HG02840 (cell line): ENCODE measurements around the gene HOXC9.

Source experiments
- ATAC-seq: cut with Tn5 transposase; IDR thresholded peaks from one replicate; pipeline ENCODE4 v1.9.1; 2021; ENCODE audit warnings: mild to moderate bottlenecking, moderate library complexity, moderate number of reproducible peaks; ENCODE audit not compliant: unreplicated experiment, low FRiP score

Gene HOXC9

GRCh38 chr12:54049108-54049507 is 49.1 kb downstream of the HOXC9 start:
- ATAC-seq, result no peak

- ATAC-seq, result no peak
Observed at GRCh38 chr12:54050482-54050810, 50.5 kb downstream of the HOXC9 start.

GRCh38 chr12:54051026-54051842 is 51.3 kb downstream of the HOXC9 start:
- no peak for ATAC-seq

GRCh38 chr12:54051874-54052437 is 52.0 kb downstream of the HOXC9 start:
- ATAC-seq, result no peak

GRCh38 chr12:54052438-54053002 is 52.6 kb downstream of the HOXC9 start:
- ATAC-seq, result no peak
